ENCODE data around the gene LDHD. TPM values are rescaled to one million over a fixed set of nuclear protein-coding genes. Genes with fewer than 3 reads are reported as not detected.

The LDHD gene
- total RNA-seq (2022; extraction: Qiagen RNA extraction; ENCODE audit: low read depth): 0.55 to 0.84 TPM (median 0.76 TPM) in 5 replicates

DNA sequence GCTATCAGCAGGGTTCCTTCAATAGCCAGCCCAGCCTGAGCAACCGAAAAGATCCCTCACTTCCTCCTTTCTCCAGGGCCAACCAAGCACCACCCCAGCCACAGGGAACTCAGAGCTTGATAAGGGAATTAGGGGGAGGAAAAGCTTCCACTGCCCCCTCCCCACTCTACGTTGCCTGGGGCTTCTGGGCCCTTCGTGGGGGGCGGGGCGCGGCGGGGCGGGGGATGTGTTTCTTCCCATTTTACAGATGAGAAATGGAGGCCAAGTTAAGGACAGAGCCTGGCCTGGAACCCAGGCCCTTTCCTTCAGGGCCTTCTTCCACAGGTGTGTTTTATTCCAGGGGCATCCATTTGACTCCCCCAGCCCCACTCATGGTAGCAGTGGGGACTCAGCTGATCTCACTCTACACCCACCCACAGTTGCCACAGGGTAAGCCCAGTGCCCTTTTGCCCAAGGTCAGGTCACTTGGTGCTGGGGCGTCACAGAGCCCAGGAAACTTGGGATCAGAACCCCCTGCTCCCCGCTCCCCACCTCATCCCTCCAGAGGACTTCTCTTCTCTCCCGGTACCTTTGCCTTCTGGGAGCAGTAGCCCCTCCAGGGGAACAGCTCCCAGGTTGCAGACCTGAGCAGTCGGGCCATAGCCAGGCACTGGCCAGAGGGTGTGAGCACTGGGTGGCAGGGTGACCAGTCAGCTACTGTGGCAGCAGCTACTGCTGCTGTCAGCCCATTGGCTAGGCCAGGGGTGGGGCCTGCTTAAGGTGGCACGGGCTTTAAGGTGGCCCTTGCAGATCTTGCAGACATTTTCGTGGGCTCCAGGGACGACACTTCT is at the start of gene LDHD:
TSS of gene LDHD (minus strand) at position 700 of the 830 bp plus-strand sequence. CDS start at position 640, 60 bp downstream.

GRCh38 chr16:75148311-75149195 is 32.0 kb upstream of the LDHD start, which contains the start of gene ZFP1:
Gene ZFP1 (plus strand): TSS chr16:75148524. CDS start chr16:75152952, 4,428 bp downstream.

Other genes with a start within 250 kb of the LDHD start
- 25.1 to 32.3 TPM (median 31.0 TPM) in 5 replicates for gene WDR59, start 131.7 kb downstream of the LDHD start, total RNA-seq (2022; extraction: Qiagen RNA extraction; ENCODE audit: low read depth)
- gene ZNRF1, start 117.8 kb downstream of the LDHD start, total RNA-seq (2022; extraction: Qiagen RNA extraction; ENCODE audit: low read depth): 17.3 to 24.5 TPM (median 23.4 TPM) in 5 replicates
- 10.1 to 11.3 TPM (median 11.0 TPM) in 5 replicates for gene ZFP1, start 31.7 kb upstream of the LDHD start, total RNA-seq (2022; extraction: Qiagen RNA extraction; ENCODE audit: low read depth)
- gene CTRB2, start 90.4 kb upstream of the LDHD start, total RNA-seq (2022; extraction: Qiagen RNA extraction; ENCODE audit: low read depth): not detected in 5 replicates
- gene CTRB1, start 102.2 kb upstream of the LDHD start, total RNA-seq (2022; extraction: Qiagen RNA extraction; ENCODE audit: low read depth): not detected in 5 replicates
- gene BCAR1, start 134.8 kb upstream of the LDHD start, total RNA-seq (2022; extraction: Qiagen RNA extraction; ENCODE audit: low read depth): 58.1 to 95.0 TPM (median 86.7 TPM) in 5 replicates